ENCODE results near the gene ARHGAP10.

The ARHGAP10 gene

GRCh38 chr4:147769386-147769785 is 37.5 kb downstream of the ARHGAP10 start:
- DNase-seq, result no peak

GRCh38 chr4:147770831-147771230 is 38.9 kb downstream of the ARHGAP10 start:
- DNase-seq, result no peak

GRCh38 chr4:147772056-147772455 is 40.2 kb downstream of the ARHGAP10 start:
- no peak for DNase-seq

GRCh38 chr4:147772459-147772969 is 40.6 kb downstream of the ARHGAP10 start:
- no peak for DNase-seq

- DNase-seq, result no peak
These were observed 41.6 kb downstream of the ARHGAP10 start for GRCh38 chr4:147773261-147774184.

GRCh38 chr4:147776716-147777115 is 44.8 kb downstream of the ARHGAP10 start:
- no peak for DNase-seq

GRCh38 chr4:147777456-147778091 is 45.7 kb downstream of the ARHGAP10 start:
- DNase-seq, result no peak

- no peak for DNase-seq
These were observed 47.1 kb downstream of the ARHGAP10 start for GRCh38 chr4:147778942-147779341.

GRCh38 chr4:147779451-147779850 is 47.6 kb downstream of the ARHGAP10 start:
- no peak for DNase-seq

- no peak for DNase-seq
These were observed 48.4 kb downstream of the ARHGAP10 start for GRCh38 chr4:147780137-147780777.

GRCh38 chr4:147782087-147782781 is 50.3 kb downstream of the ARHGAP10 start:
- DNase-seq, result no peak

- DNase-seq, result no peak
These were observed 53.2 kb downstream of the ARHGAP10 start for GRCh38 chr4:147785129-147785528.

- no peak for DNase-seq
These were observed 54.1 kb downstream of the ARHGAP10 start for GRCh38 chr4:147786031-147786430.

GRCh38 chr4:147786531-147786930 is 54.6 kb downstream of the ARHGAP10 start:
- no peak for DNase-seq

GRCh38 chr4:147787204-147787603 is 55.3 kb downstream of the ARHGAP10 start:
- no peak for DNase-seq

- DNase-seq, result no peak
These were observed 56.9 kb downstream of the ARHGAP10 start for GRCh38 chr4:147788791-147789190.

- no peak for DNase-seq
These were observed 57.7 kb downstream of the ARHGAP10 start for GRCh38 chr4:147789596-147789995.

- DNase-seq, result no peak
These were observed 58.5 kb downstream of the ARHGAP10 start for GRCh38 chr4:147790412-147790811.

- DNase-seq, result no peak
These were observed 59.5 kb downstream of the ARHGAP10 start for GRCh38 chr4:147791341-147791740.

- DNase-seq, result no peak
These were observed 60.0 kb downstream of the ARHGAP10 start for GRCh38 chr4:147791865-147792264.

- no peak for DNase-seq
These were observed 61.9 kb downstream of the ARHGAP10 start for GRCh38 chr4:147793569-147794313.

- no peak for DNase-seq
These were observed 62.4 kb downstream of the ARHGAP10 start for GRCh38 chr4:147794314-147794680.
